Upper lobe of left lung (tissue), 4 donors: ENCODE measurements around the gene LAMB2.

Source experiments
- EP300 ChIP-seq, 4 donors: sonication (generic); formaldehyde crosslinking; IDR thresholded peaks; one replicate each; pipeline ENCODE4 v1.5.1; 2017; ENCODE audit warnings: antibody characterized with exemption in 4 of 4, control low read depth in 2 of 4
- POLR2A ChIP-seq, 4 donors: fragments of 450-650 bp; IDR thresholded peaks; one replicate each; pipeline ENCODE4 v1.5.1; 2016 to 2017; ENCODE audit warnings: antibody characterized with exemption in 4 of 4, mild to moderate bottlenecking in 2 of 4
- POLR2AphosphoS5 ChIP-seq, 2 donors: sonication (generic); formaldehyde crosslinking; IDR thresholded peaks; one replicate each; pipeline ENCODE4 v1.5.1; 2017; ENCODE audit warnings: antibody characterized with exemption in 2 of 2
- TF ChIP-seq, protein P1 (sequence below), 6 experiments: fragments of 450-650 bp in 4 of 6; fragments of 200-600 bp in 2 of 6; sonication (generic) in 2 of 6; IDR thresholded peaks; one replicate each; pipeline ENCODE4 v1.5.1; 2016 to 2019; ENCODE audit warnings: antibody characterized with exemption in 6 of 6

DNA sequence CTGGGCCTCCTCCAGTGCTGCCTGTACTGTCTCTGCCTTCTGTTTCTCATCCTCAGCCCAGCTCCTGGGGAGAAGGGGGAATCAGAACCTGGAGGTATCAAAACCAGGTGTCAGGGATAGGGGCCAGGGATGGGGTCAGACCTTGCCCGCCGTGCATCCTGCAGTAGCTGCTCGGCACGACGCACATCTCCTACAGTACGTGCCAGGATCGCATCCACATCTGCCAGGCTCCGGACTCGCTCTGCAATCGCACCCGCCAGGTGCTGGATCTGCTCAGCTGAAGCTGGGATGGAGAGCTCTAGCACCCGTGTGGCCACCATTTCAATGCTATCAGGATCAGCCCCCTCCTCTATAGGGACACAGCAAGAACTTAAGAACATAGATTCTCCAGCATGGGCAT, 10.8 kb downstream of the LAMB2 start:
- TF ChIP-seq POLR2A (IDR thresholded peaks at IDR 0.05) (no peak), POLR2AphosphoS5 (IDR thresholded peaks at IDR 0.05) (no peak), EP300 (IDR thresholded peaks at IDR 0.05) (no peak)
- TF ChIP-seq, protein P1, sequence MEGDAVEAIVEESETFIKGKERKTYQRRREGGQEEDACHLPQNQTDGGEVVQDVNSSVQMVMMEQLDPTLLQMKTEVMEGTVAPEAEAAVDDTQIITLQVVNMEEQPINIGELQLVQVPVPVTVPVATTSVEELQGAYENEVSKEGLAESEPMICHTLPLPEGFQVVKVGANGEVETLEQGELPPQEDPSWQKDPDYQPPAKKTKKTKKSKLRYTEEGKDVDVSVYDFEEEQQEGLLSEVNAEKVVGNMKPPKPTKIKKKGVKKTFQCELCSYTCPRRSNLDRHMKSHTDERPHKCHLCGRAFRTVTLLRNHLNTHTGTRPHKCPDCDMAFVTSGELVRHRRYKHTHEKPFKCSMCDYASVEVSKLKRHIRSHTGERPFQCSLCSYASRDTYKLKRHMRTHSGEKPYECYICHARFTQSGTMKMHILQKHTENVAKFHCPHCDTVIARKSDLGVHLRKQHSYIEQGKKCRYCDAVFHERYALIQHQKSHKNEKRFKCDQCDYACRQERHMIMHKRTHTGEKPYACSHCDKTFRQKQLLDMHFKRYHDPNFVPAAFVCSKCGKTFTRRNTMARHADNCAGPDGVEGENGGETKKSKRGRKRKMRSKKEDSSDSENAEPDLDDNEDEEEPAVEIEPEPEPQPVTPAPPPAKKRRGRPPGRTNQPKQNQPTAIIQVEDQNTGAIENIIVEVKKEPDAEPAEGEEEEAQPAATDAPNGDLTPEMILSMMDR (IDR thresholded peaks at IDR 0.05) = no peak
